GM21619 (cell line): Measurements from ENCODE around the gene TRIML2.

ENCODE experiments used
- ATAC-seq: cut with Tn5 transposase; IDR thresholded peaks from one replicate; pipeline ENCODE4 v1.9.1; 2021; ENCODE audit not compliant: unreplicated experiment

TRIML2 gene

GRCh38 chr4:188109157-188109755 lies at the start of gene TRIML2:
TRIML2 (minus strand) TSS chr4:188109603; CDS start chr4:188105368, 4,235 bp downstream.
- ATAC-seq = no peak

GRCh38 chr4:188158336-188158735 lies 48.9 kb upstream of the TRIML2 start:
- ATAC-seq = no peak

GRCh38 chr4:188154668-188155405 lies 45.4 kb upstream of the TRIML2 start:
- no peak for ATAC-seq

- no peak for ATAC-seq
Measured at GRCh38 chr4:188147776-188148175, 38.4 kb upstream of the TRIML2 start.

- ATAC-seq = no peak
Measured at GRCh38 chr4:188147176-188147575, 37.8 kb upstream of the TRIML2 start.

- no peak for ATAC-seq
Measured at GRCh38 chr4:188146618-188147017, 37.2 kb upstream of the TRIML2 start.

GRCh38 chr4:188145601-188146000 lies 36.2 kb upstream of the TRIML2 start:
- no peak for ATAC-seq

- ATAC-seq = no peak
Measured at GRCh38 chr4:188143731-188144130, 34.3 kb upstream of the TRIML2 start.

- no peak for ATAC-seq
Measured at GRCh38 chr4:188139671-188140070, 30.3 kb upstream of the TRIML2 start.

GRCh38 chr4:188139141-188139540 lies 29.7 kb upstream of the TRIML2 start, which contains the start of gene TRIML1:
TRIML1 (plus strand) TSS chr4:188139441; CDS start chr4:188139559, 118 bp downstream.
- no peak for ATAC-seq

GRCh38 chr4:188138227-188138626 lies 28.8 kb upstream of the TRIML2 start:
- no peak for ATAC-seq

GRCh38 chr4:188132232-188132631 lies 22.8 kb upstream of the TRIML2 start:
- no peak for ATAC-seq

GRCh38 chr4:188130355-188130754 lies 21.0 kb upstream of the TRIML2 start:
- ATAC-seq = no peak

- ATAC-seq = no peak
Measured at GRCh38 chr4:188127214-188127874, 17.9 kb upstream of the TRIML2 start.

GRCh38 chr4:188121530-188121929 lies 12.1 kb upstream of the TRIML2 start:
- no peak for ATAC-seq

- no peak for ATAC-seq
Measured at GRCh38 chr4:188117631-188118324, 8.4 kb upstream of the TRIML2 start.

GRCh38 chr4:188113156-188113555 lies 3.8 kb upstream of the TRIML2 start:
- no peak for ATAC-seq

GRCh38 chr4:188111955-188112354 lies 2.6 kb upstream of the TRIML2 start:
- no peak for ATAC-seq

GRCh38 chr4:188110741-188111471 lies 1.5 kb upstream of the TRIML2 start:
- ATAC-seq = no peak

GRCh38 chr4:188110036-188110435 lies 633 bp upstream of the TRIML2 start:
- ATAC-seq = no peak
